GM18909 (cell line): Measurements from ENCODE around the gene HDAC4.
"Not testable (repeated sequence)": the region's sequence is repeated elsewhere in the genome, so short reads cannot be mapped to it uniquely, and the experiment has no call there.

Experiments
- ATAC-seq: cut with Tn5 transposase; IDR thresholded peaks from one replicate; pipeline ENCODE4 v1.9.1; 2021; ENCODE audit warnings: mild to moderate bottlenecking; ENCODE audit not compliant: unreplicated experiment, poor library complexity

Gene HDAC4

GRCh38 chr2:239288237-239288636 lies 112.6 kb downstream of the HDAC4 start:
- ATAC-seq = no peak

- ATAC-seq = no peak
Measured at GRCh38 chr2:239287461-239287860, 113.4 kb downstream of the HDAC4 start.

GRCh38 chr2:239286901-239287300 lies 113.9 kb downstream of the HDAC4 start:
- ATAC-seq = no peak

- no peak for ATAC-seq
Measured at GRCh38 chr2:239285932-239286230, 114.9 kb downstream of the HDAC4 start.

GRCh38 chr2:239285071-239285931 lies 115.5 kb downstream of the HDAC4 start:
- ATAC-seq = no peak

GRCh38 chr2:239283961-239284795 lies 116.6 kb downstream of the HDAC4 start:
- ATAC-seq = no peak

GRCh38 chr2:239283288-239283945 lies 117.4 kb downstream of the HDAC4 start:
- no peak for ATAC-seq

GRCh38 chr2:239282448-239283287 lies 118.2 kb downstream of the HDAC4 start:
- ATAC-seq = no peak

GRCh38 chr2:239280296-239281017 lies 120.4 kb downstream of the HDAC4 start:
- not testable (repeated sequence) for ATAC-seq

- ATAC-seq = no peak
Measured at GRCh38 chr2:239279508-239280295, 121.1 kb downstream of the HDAC4 start.

- ATAC-seq = no peak
Measured at GRCh38 chr2:239278941-239279365, 121.9 kb downstream of the HDAC4 start.

- no peak for ATAC-seq
Measured at GRCh38 chr2:239278361-239278760, 122.5 kb downstream of the HDAC4 start.

- no peak for ATAC-seq
Measured at GRCh38 chr2:239277401-239278085, 123.3 kb downstream of the HDAC4 start.

- ATAC-seq = no peak
Measured at GRCh38 chr2:239276851-239277250, 124.0 kb downstream of the HDAC4 start.

GRCh38 chr2:239275847-239276831 lies 124.7 kb downstream of the HDAC4 start:
- no peak for ATAC-seq

- ATAC-seq = no peak
Measured at GRCh38 chr2:239275044-239275685, 125.7 kb downstream of the HDAC4 start.
